Measurements from ENCODE around the gene ABI2. TPM values are rescaled to one million over a fixed set of nuclear protein-coding genes. Genes with fewer than 3 reads are reported as not detected.

Gene ABI2
- total and polyA plus RNA-seq, 2 donors (not counting 1 experiment from before 2014, with no cell fraction given), result 32.2 to 60.9 TPM

DNA sequence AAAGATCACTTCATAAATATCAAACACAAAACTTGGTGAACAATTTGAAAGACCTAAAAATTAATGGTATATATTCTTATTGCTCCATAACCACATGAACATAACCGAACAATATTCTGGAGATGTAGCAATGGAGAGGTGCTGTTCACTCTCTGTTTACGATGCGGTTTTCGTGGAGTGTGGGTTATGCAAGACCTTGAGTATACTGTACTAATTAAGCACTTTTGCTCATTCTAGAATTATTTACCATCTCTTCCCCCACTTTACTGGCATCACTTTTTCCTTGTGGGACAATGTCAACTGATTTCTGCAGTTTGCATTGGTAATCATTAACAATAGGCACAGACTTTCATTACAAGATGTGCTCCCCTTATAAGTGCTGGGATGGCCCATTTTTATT, 109.3 kb downstream of the ABI2 start:
- no peak overlapping the region for H3K4me2 ChIP-seq (ENCODE audit: extremely low read depth, insufficient read depth, low read length)
- no peak for DNase-seq (ENCODE audit: low read depth in 2 of 2)
- H3K27ac ChIP-seq (ENCODE audit: insufficient read depth, low read length), result no peak overlapping the region
- peaks cover 2% of the 10 kb centered on the region for H3K79me2 ChIP-seq (ENCODE audit: control insufficient read depth, insufficient read depth, low read length)
- no peak overlapping the region for H2AFZ ChIP-seq (ENCODE audit: low read length)
- no peaks in the 10 kb centered on the region for H3K4me1 ChIP-seq (ENCODE audit: control insufficient read depth, extremely low read depth, insufficient read depth, low read length)
- H3K9me3 ChIP-seq (ENCODE audit: control insufficient read depth, insufficient read depth, low read depth, low read length), result no peaks in the 10 kb centered on the region
- no peak overlapping the region for H3K9ac ChIP-seq (ENCODE audit: insufficient read depth, low read length)
- H3K4me3 ChIP-seq (replicated peaks in 1 of 4; ENCODE audit: control extremely low read depth in 1 of 4, insufficient read depth in 1 of 4, low read depth in 3 of 4, low read length in 4 of 4), result no peak overlapping the region
- TF ChIP-seq EZH2 (IDR thresholded peaks at IDR 0.05; ENCODE audit: low read length, missing control alignments), result no peak
- TF ChIP-seq, protein P1, sequence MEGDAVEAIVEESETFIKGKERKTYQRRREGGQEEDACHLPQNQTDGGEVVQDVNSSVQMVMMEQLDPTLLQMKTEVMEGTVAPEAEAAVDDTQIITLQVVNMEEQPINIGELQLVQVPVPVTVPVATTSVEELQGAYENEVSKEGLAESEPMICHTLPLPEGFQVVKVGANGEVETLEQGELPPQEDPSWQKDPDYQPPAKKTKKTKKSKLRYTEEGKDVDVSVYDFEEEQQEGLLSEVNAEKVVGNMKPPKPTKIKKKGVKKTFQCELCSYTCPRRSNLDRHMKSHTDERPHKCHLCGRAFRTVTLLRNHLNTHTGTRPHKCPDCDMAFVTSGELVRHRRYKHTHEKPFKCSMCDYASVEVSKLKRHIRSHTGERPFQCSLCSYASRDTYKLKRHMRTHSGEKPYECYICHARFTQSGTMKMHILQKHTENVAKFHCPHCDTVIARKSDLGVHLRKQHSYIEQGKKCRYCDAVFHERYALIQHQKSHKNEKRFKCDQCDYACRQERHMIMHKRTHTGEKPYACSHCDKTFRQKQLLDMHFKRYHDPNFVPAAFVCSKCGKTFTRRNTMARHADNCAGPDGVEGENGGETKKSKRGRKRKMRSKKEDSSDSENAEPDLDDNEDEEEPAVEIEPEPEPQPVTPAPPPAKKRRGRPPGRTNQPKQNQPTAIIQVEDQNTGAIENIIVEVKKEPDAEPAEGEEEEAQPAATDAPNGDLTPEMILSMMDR (conservative IDR thresholded peaks at IDR 0.05 in 1 of 2, IDR thresholded peaks at IDR 0.05 in 1 of 2; ENCODE audit: low read depth in 1 of 2, low read length in 2 of 2), result no peak
- H3K36me3 ChIP-seq (ENCODE audit: control insufficient read depth, insufficient read depth, low read length), result peaks cover 10% of the 10 kb centered on the region
- H3K27me3 ChIP-seq (ENCODE audit: control insufficient read depth, insufficient read depth, low read length), result no peaks in the 10 kb centered on the region
- no peaks in the 10 kb centered on the region for H4K20me1 ChIP-seq (ENCODE audit: control insufficient read depth, extremely low read depth, insufficient read depth, low read length)

DNA sequence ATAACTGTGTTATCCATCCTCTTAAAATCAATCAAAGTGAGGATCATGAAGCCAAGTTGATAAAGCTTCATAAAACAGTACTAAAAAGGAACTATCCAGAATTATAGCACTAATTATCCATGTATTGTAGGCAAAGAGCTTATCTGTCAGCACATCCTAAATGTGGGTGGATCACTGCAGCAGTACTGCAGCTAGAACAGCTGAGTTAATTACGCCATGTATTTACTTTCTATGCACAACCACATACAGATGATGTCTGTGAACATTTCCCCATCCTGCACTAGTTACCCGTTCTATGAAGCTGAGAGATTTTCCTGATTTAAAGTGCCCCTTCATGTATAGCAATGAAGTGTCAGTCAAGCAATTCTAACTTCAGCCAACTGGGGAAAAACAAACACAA, 110.3 kb downstream of the ABI2 start:
- H3K9me3 ChIP-seq (ENCODE audit: control insufficient read depth, insufficient read depth, low read depth, low read length), result no peaks in the 10 kb centered on the region
- no peaks in the 10 kb centered on the region for H3K27me3 ChIP-seq (ENCODE audit: control insufficient read depth, insufficient read depth, low read length)
- H3K9ac ChIP-seq (ENCODE audit: insufficient read depth, low read length), result no peak overlapping the region
- no peaks in the 10 kb centered on the region for H4K20me1 ChIP-seq (ENCODE audit: control insufficient read depth, extremely low read depth, insufficient read depth, low read length)
- no peaks in the 10 kb centered on the region for H3K4me1 ChIP-seq (ENCODE audit: control insufficient read depth, extremely low read depth, insufficient read depth, low read length)
- H3K4me2 ChIP-seq (ENCODE audit: extremely low read depth, insufficient read depth, low read length), result no peak overlapping the region
- H3K4me3 ChIP-seq (replicated peaks in 1 of 4; ENCODE audit: control extremely low read depth in 1 of 4, insufficient read depth in 1 of 4, low read depth in 3 of 4, low read length in 4 of 4), result no peak overlapping the region
- peaks cover 2% of the 10 kb centered on the region for H3K79me2 ChIP-seq (ENCODE audit: control insufficient read depth, insufficient read depth, low read length)
- DNase-seq (ENCODE audit: low read depth in 2 of 2), result no peak
- peaks cover 10% of the 10 kb centered on the region for H3K36me3 ChIP-seq (ENCODE audit: control insufficient read depth, insufficient read depth, low read length)
- TF ChIP-seq, protein P1 (conservative IDR thresholded peaks at IDR 0.05 in 1 of 2, IDR thresholded peaks at IDR 0.05 in 1 of 2; ENCODE audit: low read depth in 1 of 2, low read length in 2 of 2), result no peak
- no peak for TF ChIP-seq EZH2 (IDR thresholded peaks at IDR 0.05; ENCODE audit: low read length, missing control alignments)
- H2AFZ ChIP-seq (ENCODE audit: low read length), result no peak overlapping the region
- no peak overlapping the region for H3K27ac ChIP-seq (ENCODE audit: insufficient read depth, low read length)

DNA sequence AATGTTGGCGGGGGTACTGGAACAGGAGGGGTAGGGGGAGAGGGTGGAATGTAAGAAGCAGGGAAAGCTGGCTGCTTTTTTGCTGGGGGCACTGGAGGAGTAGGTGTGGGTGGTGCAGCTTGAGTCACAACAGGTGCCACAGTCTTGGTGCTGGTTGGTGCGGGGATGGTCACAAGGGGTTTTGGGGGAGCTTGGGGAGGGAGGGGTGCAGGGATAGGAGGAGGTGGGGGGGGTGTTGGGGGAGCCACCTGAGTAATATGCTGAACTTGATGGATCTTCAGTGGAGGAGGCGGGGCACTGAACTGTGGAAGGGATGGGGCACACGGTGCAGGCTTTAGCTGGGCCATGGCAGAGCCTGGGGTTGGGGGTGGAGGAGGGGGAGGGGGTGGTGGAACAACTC, 112.5 kb downstream of the ABI2 start:
- no peaks in the 10 kb centered on the region for H3K27me3 ChIP-seq (ENCODE audit: control insufficient read depth, insufficient read depth, low read length)
- H4K20me1 ChIP-seq (ENCODE audit: control insufficient read depth, extremely low read depth, insufficient read depth, low read length), result no peaks in the 10 kb centered on the region
- no peak overlapping the region for H3K4me3 ChIP-seq (replicated peaks in 1 of 4; ENCODE audit: control extremely low read depth in 1 of 4, insufficient read depth in 1 of 4, low read depth in 3 of 4, low read length in 4 of 4)
- H3K9me3 ChIP-seq (ENCODE audit: control insufficient read depth, insufficient read depth, low read depth, low read length), result no peaks in the 10 kb centered on the region
- peaks cover 2% of the 10 kb centered on the region for H3K79me2 ChIP-seq (ENCODE audit: control insufficient read depth, insufficient read depth, low read length)
- H3K9ac ChIP-seq (ENCODE audit: insufficient read depth, low read length), result no peak overlapping the region
- no peak overlapping the region for H2AFZ ChIP-seq (ENCODE audit: low read length)
- TF ChIP-seq, protein P1 (conservative IDR thresholded peaks at IDR 0.05 in 1 of 2, IDR thresholded peaks at IDR 0.05 in 1 of 2; ENCODE audit: low read depth in 1 of 2, low read length in 2 of 2), result no peak
- no peak for TF ChIP-seq EZH2 (IDR thresholded peaks at IDR 0.05; ENCODE audit: low read length, missing control alignments)
- peaks cover 10% of the 10 kb centered on the region for H3K36me3 ChIP-seq (ENCODE audit: control insufficient read depth, insufficient read depth, low read length)
- no peak for DNase-seq (ENCODE audit: low read depth in 2 of 2)
- no peaks in the 10 kb centered on the region for H3K4me1 ChIP-seq (ENCODE audit: control insufficient read depth, extremely low read depth, insufficient read depth, low read length)
- H3K4me2 ChIP-seq (ENCODE audit: extremely low read depth, insufficient read depth, low read length), result no peak overlapping the region
- H3K27ac ChIP-seq (ENCODE audit: insufficient read depth, low read length), result no peak overlapping the region

Data from fibroblast of lung (primary cell).